GM10248 (cell line): ENCODE results near the gene WDTC1.
"Not testable (repeated sequence)": the region's sequence is repeated elsewhere in the genome, so short reads cannot be mapped to it uniquely, and the experiment has no call there.

Experiments used
- CTCF ChIA-PET: fragments of 300-600 bp; sonication (Branson Sonifier 250); formaldehyde crosslinking; extraction: SDS; loops from one replicate; lab custom pipeline; 2021; ENCODE audit warnings: antibody characterized with exemption; lab: Yijun Ruan, JAX
- POLR2A ChIA-PET: fragments of 350-650 bp; sonication (Branson Sonifier 250); formaldehyde crosslinking; extraction: SDS; loops from one replicate; lab custom pipeline; 2020; ENCODE audit warnings: antibody characterized with exemption; lab: Yijun Ruan, JAX
- DNase-seq: peaks from one replicate; pipeline ENCODE4 v3.0.0; 2012; ENCODE audit errors: extremely low spot score
- CTCF ChIP-seq: IDR thresholded peaks from 2 replicates; pipeline ENCODE4 v1.5.1; 2012; ENCODE audit warnings: mild to moderate bottlenecking, low read depth; ENCODE audit errors: extremely low read depth, missing control alignments, control extremely low read depth

The WDTC1 gene

DNA sequence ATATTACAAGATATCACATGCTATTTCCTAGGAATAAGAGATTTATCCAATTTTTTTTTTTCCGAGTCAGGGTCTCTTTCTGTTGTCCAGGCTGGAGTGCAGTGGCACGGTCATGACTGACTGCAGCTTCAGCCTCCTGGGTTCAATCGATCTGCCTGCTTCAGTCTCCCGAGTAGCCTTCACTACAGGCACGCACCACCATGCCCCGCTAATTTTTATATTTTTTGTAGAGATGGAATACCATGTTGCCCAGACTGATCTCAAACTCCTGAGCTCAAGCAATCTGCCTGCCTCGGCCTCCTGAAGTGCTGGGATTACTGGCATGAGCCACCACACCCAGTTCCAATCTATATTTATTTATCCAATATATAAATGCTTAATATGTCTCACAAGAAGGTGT, 18.0 kb upstream of the WDTC1 start:
- POLR2A ChIA-PET: no interaction called here
- DNase-seq: no peak
- CTCF ChIA-PET: interaction anchor here (1.1 to 1.5 kb wide), 2 partner anchors 19 to 80 kb away, joined by 3 to 4 read pairs; no protein-coding TSS in a partner anchor
- no peak for TF ChIP-seq CTCF

DNA sequence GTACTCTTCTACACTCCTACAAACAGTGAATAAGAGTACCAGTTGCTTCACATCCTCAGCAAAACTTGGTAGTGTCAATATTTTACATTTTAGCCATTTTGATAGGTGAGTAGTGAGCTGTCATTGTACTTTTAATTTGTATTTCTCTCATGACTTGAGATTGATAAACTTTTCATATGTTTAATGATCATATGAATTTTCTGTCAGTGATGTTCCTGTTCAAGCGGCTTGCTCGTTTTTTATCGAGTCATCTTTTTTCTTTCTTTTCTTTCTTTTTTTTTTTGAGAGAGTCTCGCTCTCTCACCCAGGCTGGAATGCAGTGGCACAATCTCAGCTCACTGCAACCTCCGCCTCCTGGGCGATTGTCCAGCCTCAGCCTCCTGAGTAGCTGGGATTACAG, 17.0 kb upstream of the WDTC1 start:
- CTCF ChIA-PET: interaction anchor here (1.1 to 1.5 kb wide), 2 partner anchors 20 to 79 kb away, joined by 3 to 4 read pairs; no protein-coding TSS in a partner anchor
- no peak for TF ChIP-seq CTCF
- POLR2A ChIA-PET: no interaction called here
- no peak for DNase-seq

GRCh38 chr1:27218736-27219135, 15.7 kb upstream of the WDTC1 start:
- ChIA-PET POLR2A (no interaction called here), CTCF (no interaction called here)
- no peak for DNase-seq
- TF ChIP-seq CTCF: no peak

- TF ChIP-seq CTCF: no peak
- DNase-seq: no peak
- ChIA-PET POLR2A (no interaction called here), CTCF (interaction anchor here (0.9 kb wide), 1 partner anchor 22 kb away, joined by 3 read pairs; no protein-coding TSS in a partner anchor)
Observed at GRCh38 chr1:27220096-27220495, 14.3 kb upstream of the WDTC1 start.

DNA sequence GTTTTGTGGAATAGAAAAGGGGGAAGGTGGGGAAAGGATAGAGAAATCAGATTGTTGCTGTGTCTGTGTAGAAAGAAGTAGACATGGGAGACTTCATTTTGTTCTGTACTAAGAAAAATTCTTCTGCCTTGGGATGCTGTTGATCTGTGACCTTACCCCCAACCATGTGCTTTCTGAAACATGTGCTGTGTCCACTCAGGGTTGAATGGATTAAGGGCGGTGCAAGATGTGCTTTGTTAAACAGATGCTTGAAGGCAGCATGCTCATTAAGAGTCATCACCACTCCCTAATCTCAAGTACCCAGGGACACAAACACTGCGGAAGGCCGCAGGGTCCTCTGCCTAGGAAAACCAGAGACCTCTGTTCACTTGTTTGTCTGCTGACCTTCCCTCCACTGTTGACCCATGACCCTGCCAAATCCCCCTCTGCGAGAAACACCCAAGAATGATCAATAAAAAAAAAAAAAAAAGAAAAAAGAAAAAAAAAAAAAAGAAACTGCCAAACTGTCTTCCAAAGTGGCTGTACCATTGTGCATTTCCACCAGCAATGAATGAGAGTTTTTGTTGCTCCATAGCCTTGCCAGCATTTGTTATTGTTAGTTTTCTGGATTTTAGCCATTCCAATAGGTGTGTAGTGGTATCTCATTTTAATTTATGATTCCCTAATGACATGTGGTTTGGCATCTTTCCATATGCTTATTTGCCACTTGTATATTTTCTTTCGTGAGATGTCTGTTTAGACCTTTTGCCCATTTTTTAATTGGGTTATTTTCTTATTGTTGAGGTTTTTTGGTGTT, 13.5 kb upstream of the WDTC1 start:
- POLR2A ChIA-PET, DNase-seq: not testable (repeated sequence)
- CTCF ChIA-PET: interaction anchor here (0.9 kb wide), 1 partner anchor 23 kb away, joined by 3 read pairs; no protein-coding TSS in a partner anchor

- ChIA-PET POLR2A (no interaction called here), CTCF (interaction anchor here (0.8 to 2.0 kb wide), 8 partner anchors 19 to 181 kb away, joined by 3 to 7 read pairs (median 4); no protein-coding TSS in a partner anchor)
- TF ChIP-seq CTCF: no peak
- no peak for DNase-seq
Observed at GRCh38 chr1:27225621-27226020, 8.8 kb upstream of the WDTC1 start.

GRCh38 chr1:27227765-27228164, 6.7 kb upstream of the WDTC1 start:
- DNase-seq: no peak
- POLR2A ChIA-PET: no interaction called here
- no peak for TF ChIP-seq CTCF
- CTCF ChIA-PET: no interaction called here
